GM12878 (cell line): Measurements from ENCODE around the gene KDM6B. TPM values are rescaled to one million over a fixed set of nuclear protein-coding genes. Genes with fewer than 3 reads are reported as not detected.

Experiments used
- ATF3 ChIP-seq: IDR thresholded peaks from 2 replicates; pipeline ENCODE4 v1.6.1; 2011; ENCODE audit warnings: low read depth, mild to moderate bottlenecking, low read length, moderate library complexity, borderline replicate concordance; ENCODE audit errors: extremely low read depth
- CBFB ChIP-seq: IDR thresholded peaks from 2 replicates; pipeline ENCODE4 v1.6.1; 2016; ENCODE audit warnings: antibody characterized with exemption, low read depth
- CREB1 ChIP-seq: IDR thresholded peaks from 2 replicates; pipeline ENCODE4 v1.6.1; 2012; ENCODE audit warnings: low read depth, mild to moderate bottlenecking, inconsistent platforms
- EGR1 ChIP-seq, 2 experiments: IDR thresholded peaks; 1 replicate in 1 of 2; 2 replicates in 1 of 2; pipeline ENCODE4 v1.6.1; 2011 to 2012; ENCODE audit warnings: low read depth in 2 of 2, low read length in 2 of 2, borderline replicate concordance in 1 of 2, mild to moderate bottlenecking in 1 of 2, moderate library complexity in 1 of 2
- HSF1 ChIP-seq: fragments of 150-350 bp; IDR thresholded peaks from 2 replicates; pipeline ENCODE4 v1.6.1; 2014; ENCODE audit warnings: mild to moderate bottlenecking, low read depth, low read length
- MTA3 ChIP-seq: IDR thresholded peaks from 2 replicates; pipeline ENCODE4 v1.6.1; 2012; ENCODE audit warnings: low read length, inconsistent platforms, borderline replicate concordance
- PAX5 ChIP-seq: IDR thresholded peaks from 2 replicates; pipeline ENCODE4 v1.6.1; 2011; ENCODE audit warnings: low read depth, low read length, borderline replicate concordance
- PML ChIP-seq: IDR thresholded peaks from 2 replicates; pipeline ENCODE4 v1.6.1; 2012; ENCODE audit warnings: low read length, inconsistent platforms
- REST ChIP-seq: IDR thresholded peaks from 2 replicates; pipeline ENCODE4 v1.6.1; 2012; ENCODE audit warnings: mild to moderate bottlenecking, low read depth, low read length
- SMARCA5 ChIP-seq: fragments of 450-650 bp; IDR thresholded peaks from 2 replicates; pipeline ENCODE4 v1.6.1; 2017; ENCODE audit warnings: mild to moderate bottlenecking
- SREBF2 ChIP-seq: IDR thresholded peaks from 2 replicates; pipeline ENCODE4 v1.6.1; 2012; ENCODE audit warnings: mild to moderate bottlenecking, low read length
- USF1 ChIP-seq: IDR thresholded peaks from 2 replicates; pipeline ENCODE4 v1.6.1; 2011; ENCODE audit warnings: borderline replicate concordance, low read depth, mild to moderate bottlenecking, moderate library complexity, mixed read lengths, low read length; ENCODE audit not compliant: insufficient read depth; ENCODE audit errors: extremely low read length
- WRNIP1 ChIP-seq: IDR thresholded peaks from 2 replicates; pipeline ENCODE4 v1.6.1; 2011; ENCODE audit warnings: low read depth, low read length, improper control_type of control experiment, borderline replicate concordance
- ZBTB33 ChIP-seq: fragments of 450-650 bp; IDR thresholded peaks from 2 replicates; pipeline ENCODE4 v1.6.1; 2017; ENCODE audit warnings: mild to moderate bottlenecking
- ZBTB4 ChIP-seq: fragments of 450-650 bp; formaldehyde crosslinking; IDR thresholded peaks from 2 replicates; pipeline ENCODE4 v1.4.0; 2022; ENCODE audit warnings: mild to moderate bottlenecking, moderate library complexity
- ZSCAN29 ChIP-seq: fragments of 450-650 bp; IDR thresholded peaks from 2 replicates; pipeline ENCODE4 v1.6.1; 2017; ENCODE audit warnings: mild to moderate bottlenecking, moderate library complexity
- polyA plus RNA-seq, 11 experiments: library from polyadenylated mRNA; depleted of rRNA in 4 of 11; unstranded in 6 of 11; stranded (reverse) in 5 of 11; fragments of >200 nt; fragmentation: Nextera tagmentation in 4 of 11; fragmentation: Illumina TruSeq in 1 of 11; extraction: Ambion mirVana in 4 of 11; extraction: Trizol in 1 of 11; gene quantifications; 1 replicate in 1 of 11; 2 replicates in 10 of 11; pipeline versions ENCODE4 v1.2.1 to v1.2.3, GENCODE V29; 2011 to 2016; ENCODE audit warnings: inconsistent platforms in 2 of 11, missing spikeins in 2 of 11, low read depth in 1 of 11
- total RNA-seq, 4 experiments: library from RNA; depleted of rRNA in 3 of 4; stranded (reverse); fragments of >200 nt in 3 of 4; fragmentation: Illumina TruSeq in 1 of 4; extraction: Trizol in 1 of 4; gene quantifications; 2 replicates each; pipeline versions ENCODE4 v1.2.1 to v1.2.3, GENCODE V29; 2013 to 2021

The KDM6B gene
- total and polyA plus RNA-seq, 10 of the 15 experiments (the other 5 are each of a cell fraction or from before 2014, with no cell fraction given) = 0.05 to 33.5 (median 2.3) TPM

- no peak for TF ChIP-seq ZBTB4 (CRISPR knock-in tag)
- peak; percentile 53; the same call in 1 of the 2 replicates for TF ChIP-seq ZSCAN29
- no peak for TF ChIP-seq ATF3
- no peak for TF ChIP-seq WRNIP1
- peak; percentile 77 for TF ChIP-seq PAX5
- no peak for TF ChIP-seq REST
- 0 out of 2 replicates have a peak, but pooled peaks have one; percentile 35 for TF ChIP-seq ZBTB33
- TF ChIP-seq SMARCA5 = no peak; the same call in 1 of the 2 replicates
- no peak for TF ChIP-seq SREBF2
- TF ChIP-seq EGR1 (IDR thresholded peaks at IDR 0.05; ENCODE audit: borderline replicate concordance in 1 of 2, low read depth in 2 of 2, low read length in 2 of 2) = peak in 1 of 2 experiments; percentile 24; a peak in 1 of 3 replicates
- 0 out of 2 replicates have a peak, but pooled peaks have one; percentile 3 for TF ChIP-seq PML
- no peak for TF ChIP-seq HSF1
- no peak; the same call in 1 of the 2 replicates for TF ChIP-seq MTA3
- peak; percentile 74 for TF ChIP-seq CREB1
- peak; percentile 98 for TF ChIP-seq CBFB
- TF ChIP-seq USF1 = no peak
Observed at GRCh38 chr17:7856811-7857712, 23.0 kb downstream of the KDM6B start, which contains the start of gene NAA38 (continued).
